ENCODE data around the gene ASF1B. TPM values are rescaled to one million over a fixed set of nuclear protein-coding genes. Genes with fewer than 3 reads are reported as not detected.

The ASF1B gene
- total RNA-seq, 1 experiment from 2014 or later, result 38.4 TPM

DNA sequence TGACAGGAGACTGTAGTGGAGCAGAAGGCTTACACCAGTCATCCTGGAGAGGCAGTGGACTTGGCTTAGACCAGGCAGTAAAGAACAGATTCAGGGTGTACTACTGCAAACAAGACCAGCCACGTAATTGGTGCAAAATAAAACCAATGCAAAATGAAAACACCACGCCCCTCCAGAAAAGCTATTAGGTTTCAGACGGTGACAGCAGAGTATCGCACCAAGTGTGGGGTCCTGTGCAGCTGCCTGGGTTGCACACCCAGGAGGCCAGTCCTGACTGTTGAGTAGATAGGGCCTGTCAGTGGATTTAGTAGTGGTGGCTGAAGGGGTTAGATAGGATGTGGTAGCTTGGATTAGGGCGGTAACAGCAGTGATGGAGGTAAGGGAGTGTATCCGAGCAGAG, 13.5 kb downstream of the ASF1B start:
- Mint-ChIP-seq H3K4me1 (peaks cover 9% of the 10 kb centered on the region), H3K9me3 (no peaks in the 10 kb centered on the region), H3K36me3 (peaks cover 30% of the 10 kb centered on the region), H3K27me3 (ENCODE audit: low read depth) (peaks cover 3% of the 10 kb centered on the region; the same call in 1 of the 2 replicates), H3K4me3 (no peak overlapping the region), H3K27ac (no peak overlapping the region)
- CTCF ChIA-PET, result interaction anchor here (0.6 to 1.6 kb wide), 5 partner anchors 9 to 352 kb away, joined by 3 to 6 read pairs (median 3); partner anchors contain the start of genes C19orf67 and PTGER1
- TF ChIP-seq, protein P1, sequence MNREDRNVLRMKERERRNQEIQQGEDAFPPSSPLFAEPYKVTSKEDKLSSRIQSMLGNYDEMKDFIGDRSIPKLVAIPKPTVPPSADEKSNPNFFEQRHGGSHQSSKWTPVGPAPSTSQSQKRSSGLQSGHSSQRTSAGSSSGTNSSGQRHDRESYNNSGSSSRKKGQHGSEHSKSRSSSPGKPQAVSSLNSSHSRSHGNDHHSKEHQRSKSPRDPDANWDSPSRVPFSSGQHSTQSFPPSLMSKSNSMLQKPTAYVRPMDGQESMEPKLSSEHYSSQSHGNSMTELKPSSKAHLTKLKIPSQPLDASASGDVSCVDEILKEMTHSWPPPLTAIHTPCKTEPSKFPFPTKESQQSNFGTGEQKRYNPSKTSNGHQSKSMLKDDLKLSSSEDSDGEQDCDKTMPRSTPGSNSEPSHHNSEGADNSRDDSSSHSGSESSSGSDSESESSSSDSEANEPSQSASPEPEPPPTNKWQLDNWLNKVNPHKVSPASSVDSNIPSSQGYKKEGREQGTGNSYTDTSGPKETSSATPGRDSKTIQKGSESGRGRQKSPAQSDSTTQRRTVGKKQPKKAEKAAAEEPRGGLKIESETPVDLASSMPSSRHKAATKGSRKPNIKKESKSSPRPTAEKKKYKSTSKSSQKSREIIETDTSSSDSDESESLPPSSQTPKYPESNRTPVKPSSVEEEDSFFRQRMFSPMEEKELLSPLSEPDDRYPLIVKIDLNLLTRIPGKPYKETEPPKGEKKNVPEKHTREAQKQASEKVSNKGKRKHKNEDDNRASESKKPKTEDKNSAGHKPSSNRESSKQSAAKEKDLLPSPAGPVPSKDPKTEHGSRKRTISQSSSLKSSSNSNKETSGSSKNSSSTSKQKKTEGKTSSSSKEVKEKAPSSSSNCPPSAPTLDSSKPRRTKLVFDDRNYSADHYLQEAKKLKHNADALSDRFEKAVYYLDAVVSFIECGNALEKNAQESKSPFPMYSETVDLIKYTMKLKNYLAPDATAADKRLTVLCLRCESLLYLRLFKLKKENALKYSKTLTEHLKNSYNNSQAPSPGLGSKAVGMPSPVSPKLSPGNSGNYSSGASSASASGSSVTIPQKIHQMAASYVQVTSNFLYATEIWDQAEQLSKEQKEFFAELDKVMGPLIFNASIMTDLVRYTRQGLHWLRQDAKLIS (CRISPR knock-in tag; IDR thresholded peaks at IDR 0.05; ENCODE audit: borderline replicate concordance), result no peak
- no peak for TF ChIP-seq ETV6 (CRISPR knock-in tag; IDR thresholded peaks at IDR 0.05)
- no peak for TF ChIP-seq ZNF671 (CRISPR knock-in tag; IDR thresholded peaks at IDR 0.05)
- no peak for TF ChIP-seq ZNF121 (CRISPR knock-in tag; IDR thresholded peaks at IDR 0.05)
- TF ChIP-seq GRHL2 (CRISPR knock-in tag; IDR thresholded peaks at IDR 0.05; ENCODE audit: insufficient replicate concordance, severe bottlenecking), result no peak
- TF ChIP-seq PRDM15 (CRISPR knock-in tag; IDR thresholded peaks at IDR 0.05), result no peak
- no peak for TF ChIP-seq ARID4B (CRISPR knock-in tag; IDR thresholded peaks at IDR 0.05; ENCODE audit: borderline replicate concordance)
- TF ChIP-seq, protein P2, sequence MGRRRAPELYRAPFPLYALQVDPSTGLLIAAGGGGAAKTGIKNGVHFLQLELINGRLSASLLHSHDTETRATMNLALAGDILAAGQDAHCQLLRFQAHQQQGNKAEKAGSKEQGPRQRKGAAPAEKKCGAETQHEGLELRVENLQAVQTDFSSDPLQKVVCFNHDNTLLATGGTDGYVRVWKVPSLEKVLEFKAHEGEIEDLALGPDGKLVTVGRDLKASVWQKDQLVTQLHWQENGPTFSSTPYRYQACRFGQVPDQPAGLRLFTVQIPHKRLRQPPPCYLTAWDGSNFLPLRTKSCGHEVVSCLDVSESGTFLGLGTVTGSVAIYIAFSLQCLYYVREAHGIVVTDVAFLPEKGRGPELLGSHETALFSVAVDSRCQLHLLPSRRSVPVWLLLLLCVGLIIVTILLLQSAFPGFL (CRISPR knock-in tag; IDR thresholded peaks at IDR 0.05; ENCODE audit: borderline replicate concordance), result no peak
- no peak for TF ChIP-seq NR1H2 (CRISPR knock-in tag; IDR thresholded peaks at IDR 0.05)
- no peak for TF ChIP-seq PRRX2 (CRISPR knock-in tag; IDR thresholded peaks at IDR 0.05)
- no peak for DNase-seq (ENCODE audit: low spot score)
- ATAC-seq, result no peak
- POLR2A ChIA-PET, result interaction anchor here (0.7 kb wide), 1 partner anchor 268 kb away, joined by 3 read pairs; no protein-coding TSS in a partner anchor

- POLR2A ChIA-PET, result no interaction called here
- CTCF ChIA-PET, result interaction anchor here (0.6 kb wide), 1 partner anchor 240 kb away, joined by 3 read pairs; no protein-coding TSS in a partner anchor
- Mint-ChIP-seq H3K4me3 (no peak overlapping the region), H3K27me3 (ENCODE audit: low read depth) (0 out of 2 replicates have a peak, but pooled peaks cover 7% of the 10 kb centered on the region), H3K9me3 (no peaks in the 10 kb centered on the region), H3K4me1 (peaks cover 20% of the 10 kb centered on the region), H3K27ac (no peak overlapping the region), H3K36me3 (peaks cover 18% of the 10 kb centered on the region)
- ATAC-seq (no peak), DNase-seq (ENCODE audit: low spot score) (no peak)
- TF ChIP-seq ATF2 (CRISPR knock-in tag; IDR thresholded peaks at IDR 0.05; ENCODE audit: borderline replicate concordance, low read depth), result no peak
- TF ChIP-seq ZMAT4 (CRISPR knock-in tag; IDR thresholded peaks at IDR 0.05), result no peak
- TF ChIP-seq, protein P3, sequence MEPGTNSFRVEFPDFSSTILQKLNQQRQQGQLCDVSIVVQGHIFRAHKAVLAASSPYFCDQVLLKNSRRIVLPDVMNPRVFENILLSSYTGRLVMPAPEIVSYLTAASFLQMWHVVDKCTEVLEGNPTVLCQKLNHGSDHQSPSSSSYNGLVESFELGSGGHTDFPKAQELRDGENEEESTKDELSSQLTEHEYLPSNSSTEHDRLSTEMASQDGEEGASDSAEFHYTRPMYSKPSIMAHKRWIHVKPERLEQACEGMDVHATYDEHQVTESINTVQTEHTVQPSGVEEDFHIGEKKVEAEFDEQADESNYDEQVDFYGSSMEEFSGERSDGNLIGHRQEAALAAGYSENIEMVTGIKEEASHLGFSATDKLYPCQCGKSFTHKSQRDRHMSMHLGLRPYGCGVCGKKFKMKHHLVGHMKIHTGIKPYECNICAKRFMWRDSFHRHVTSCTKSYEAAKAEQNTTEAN (CRISPR knock-in tag; IDR thresholded peaks at IDR 0.05), result no peak
- no peak for TF ChIP-seq MLX (CRISPR knock-in tag; IDR thresholded peaks at IDR 0.05)
These were observed 15.9 kb downstream of the ASF1B start for GRCh38 chr19:14120497-14120780.

Data from WTC11 (cell line).